ENCODE measurements around the gene SASH1.

SASH1 gene

GRCh38 chr6:148593130-148593812 is 250.6 kb downstream of the SASH1 start:
- ATAC-seq (replicated peaks) (no peak), DNase-seq (no peak)
- no peaks in the 10 kb centered on the region for H3K36me3 Mint-ChIP-seq
- H3K27me3 Mint-ChIP-seq, result peaks cover 0 to 10% of the 10 kb centered on the region in 2 donors
- H3K4me1 Mint-ChIP-seq, result peaks cover 6 to 10% of the 10 kb centered on the region in 2 donors
- H3K4me3 Mint-ChIP-seq, result no peak overlapping the region
- peaks cover 0 to 2% of the 10 kb centered on the region in 2 donors for H3K9me3 Mint-ChIP-seq
- H3K27ac Mint-ChIP-seq, result no peak overlapping the region

DNA sequence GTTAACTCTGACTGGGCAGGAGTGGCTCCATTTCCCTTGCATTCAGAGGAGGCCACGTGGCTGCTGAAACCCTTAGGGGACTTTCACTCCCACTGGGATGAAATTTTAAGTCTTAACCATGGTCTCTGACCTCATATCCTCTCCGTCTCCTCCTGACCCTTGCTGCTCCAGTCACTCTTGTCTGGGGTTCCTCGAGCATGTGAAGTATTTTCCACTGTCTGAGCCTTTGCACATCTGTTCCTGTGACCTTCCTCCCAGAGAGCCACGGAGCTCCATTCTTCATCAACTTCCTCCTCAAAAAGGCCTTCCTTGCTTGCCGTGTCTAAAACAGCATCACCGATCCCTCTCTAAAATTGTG is 251.2 kb downstream of the SASH1 start:
- H3K27me3 Mint-ChIP-seq, result peaks cover 0 to 9% of the 10 kb centered on the region in 2 donors
- no peaks in the 10 kb centered on the region for H3K36me3 Mint-ChIP-seq
- ATAC-seq (replicated peaks) (no peak), DNase-seq (no peak)
- no peak overlapping the region for H3K4me3 Mint-ChIP-seq
- no peaks in the 10 kb centered on the region for H3K9me3 Mint-ChIP-seq
- no peak overlapping the region for H3K27ac Mint-ChIP-seq
- peaks cover 6 to 14% of the 10 kb centered on the region in 2 donors for H3K4me1 Mint-ChIP-seq

DNA sequence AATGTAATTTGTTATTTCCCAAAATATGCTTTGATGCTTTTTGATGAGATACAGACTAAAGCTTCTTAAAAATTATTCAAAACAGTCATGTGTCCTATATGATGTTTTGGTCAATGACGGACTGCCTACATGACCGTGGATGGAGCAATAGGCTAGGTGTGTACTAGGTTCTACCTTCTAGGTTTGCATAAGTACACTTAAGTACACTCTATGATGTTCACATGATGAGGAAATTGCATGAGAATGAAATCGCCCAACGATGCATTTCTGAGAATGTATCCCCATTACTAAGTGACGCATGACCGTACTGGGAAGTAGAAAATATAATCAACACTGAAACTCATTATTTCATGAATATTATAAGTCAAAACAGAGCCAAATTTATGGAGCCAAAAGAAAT is 252.9 kb downstream of the SASH1 start:
- Mint-ChIP-seq H3K36me3 (no peaks in the 10 kb centered on the region), H3K27me3 (peaks cover 0 to 9% of the 10 kb centered on the region in 2 donors), H3K4me3 (no peak overlapping the region), H3K27ac (no peak overlapping the region), H3K9me3 (peaks cover 0 to 2% of the 10 kb centered on the region in 2 donors), H3K4me1 (peaks cover 3 to 10% of the 10 kb centered on the region in 2 donors)
- ATAC-seq (replicated peaks) (no peak), DNase-seq (no peak)

GRCh38 chr6:148596891-148597455 is 254.3 kb downstream of the SASH1 start:
- Mint-ChIP-seq H3K36me3 (peaks cover 1 to 2% of the 10 kb centered on the region in 2 donors), H3K4me3 (no peak overlapping the region), H3K4me1 (peaks cover 3 to 10% of the 10 kb centered on the region in 2 donors), H3K27ac (no peak overlapping the region), H3K9me3 (peaks cover 0 to 5% of the 10 kb centered on the region in 2 donors), H3K27me3 (peaks cover 0 to 9% of the 10 kb centered on the region in 2 donors)
- ATAC-seq (replicated peaks) (no peak), DNase-seq (no peak)

- ATAC-seq (replicated peaks), result no peak
- DNase-seq, result no peak
- Mint-ChIP-seq H3K27ac (no peak overlapping the region), H3K4me1 (peaks cover 6 to 20% of the 10 kb centered on the region in 2 donors), H3K4me3 (no peak overlapping the region), H3K9me3 (peaks cover 0 to 9% of the 10 kb centered on the region in 2 donors), H3K27me3 (peaks cover 0 to 9% of the 10 kb centered on the region in 2 donors), H3K36me3 (peaks cover 3 to 5% of the 10 kb centered on the region in 2 donors)
Measured at GRCh38 chr6:148598724-148599123, 256.1 kb downstream of the SASH1 start.

DNA sequence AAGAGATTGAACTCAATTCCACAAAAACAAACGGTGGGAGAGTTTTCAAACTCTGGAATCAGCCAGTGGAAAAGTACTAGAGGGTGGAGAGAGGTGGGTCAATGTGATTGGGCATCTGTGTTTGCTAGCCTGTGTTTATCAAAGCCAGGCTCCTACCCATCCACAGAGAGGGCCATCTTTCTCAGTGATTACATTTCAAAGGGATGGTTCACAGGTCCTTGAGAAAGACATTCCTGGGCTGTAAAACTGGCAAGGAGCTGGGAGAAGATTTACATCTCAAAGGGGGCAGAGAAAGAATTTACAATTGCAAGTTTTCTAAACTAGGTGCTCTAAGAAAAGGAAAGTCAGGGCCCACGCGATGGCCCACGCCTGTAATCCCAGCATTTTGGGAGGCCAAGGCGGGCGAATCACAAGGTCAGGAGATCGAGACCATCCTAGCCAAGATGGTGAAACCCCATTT is 257.4 kb downstream of the SASH1 start:
- DNase-seq, result no peak
- H3K4me3 Mint-ChIP-seq, result no peak overlapping the region
- H3K27ac Mint-ChIP-seq, result no peak overlapping the region

More for the DNA sequence above, 257.4 kb downstream of the SASH1 start:
- H3K27me3 Mint-ChIP-seq, result peaks cover 0 to 3% of the 10 kb centered on the region in 2 donors
- ATAC-seq (replicated peaks), result no peak
- H3K9me3 Mint-ChIP-seq, result peaks cover 0 to 9% of the 10 kb centered on the region in 2 donors
- peaks cover 3 to 20% of the 10 kb centered on the region in 2 donors for H3K4me1 Mint-ChIP-seq
- H3K36me3 Mint-ChIP-seq, result peaks cover 3 to 5% of the 10 kb centered on the region in 2 donors
